ENCODE data around the gene RSU1. TPM values are rescaled to one million over a fixed set of nuclear protein-coding genes. Genes with fewer than 3 reads are reported as not detected.
A peak's percentile ranks its signal among the peaks of the same experiment; 100 is the strongest.

RSU1 gene
- total RNA-seq, 1 experiment from 2014 or later: 54.4 TPM

GRCh38 chr10:16662923-16663322, 154.3 kb downstream of the RSU1 start:
- Mint-ChIP-seq H3K27me3 (ENCODE audit: insufficient read depth, unreplicated experiment) (no peaks in the 10 kb centered on the region), H3K4me1 (ENCODE audit: insufficient read depth, unreplicated experiment) (no peaks in the 10 kb centered on the region), H3K36me3 (ENCODE audit: insufficient read depth, unreplicated experiment) (peaks cover 1% of the 10 kb centered on the region), H3K9me3 (ENCODE audit: unreplicated experiment) (no peaks in the 10 kb centered on the region), H3K27ac (ENCODE audit: low read depth, unreplicated experiment) (no peak overlapping the region), H3K4me3 (ENCODE audit: unreplicated experiment) (no peak overlapping the region)
- ChIA-PET POLR2A (no interaction called here), CTCF (interaction anchor here (0.7 kb wide), 2 partner anchors 252 to 672 kb away, joined by 3 to 4 read pairs; no protein-coding TSS in a partner anchor)
- BruUV-seq (replicated peaks): no TSS peak
- TF ChIP-seq, protein P1, sequence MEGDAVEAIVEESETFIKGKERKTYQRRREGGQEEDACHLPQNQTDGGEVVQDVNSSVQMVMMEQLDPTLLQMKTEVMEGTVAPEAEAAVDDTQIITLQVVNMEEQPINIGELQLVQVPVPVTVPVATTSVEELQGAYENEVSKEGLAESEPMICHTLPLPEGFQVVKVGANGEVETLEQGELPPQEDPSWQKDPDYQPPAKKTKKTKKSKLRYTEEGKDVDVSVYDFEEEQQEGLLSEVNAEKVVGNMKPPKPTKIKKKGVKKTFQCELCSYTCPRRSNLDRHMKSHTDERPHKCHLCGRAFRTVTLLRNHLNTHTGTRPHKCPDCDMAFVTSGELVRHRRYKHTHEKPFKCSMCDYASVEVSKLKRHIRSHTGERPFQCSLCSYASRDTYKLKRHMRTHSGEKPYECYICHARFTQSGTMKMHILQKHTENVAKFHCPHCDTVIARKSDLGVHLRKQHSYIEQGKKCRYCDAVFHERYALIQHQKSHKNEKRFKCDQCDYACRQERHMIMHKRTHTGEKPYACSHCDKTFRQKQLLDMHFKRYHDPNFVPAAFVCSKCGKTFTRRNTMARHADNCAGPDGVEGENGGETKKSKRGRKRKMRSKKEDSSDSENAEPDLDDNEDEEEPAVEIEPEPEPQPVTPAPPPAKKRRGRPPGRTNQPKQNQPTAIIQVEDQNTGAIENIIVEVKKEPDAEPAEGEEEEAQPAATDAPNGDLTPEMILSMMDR (IDR thresholded peaks at IDR 0.05; ENCODE audit: unreplicated experiment): no peak
- DNase-seq (ENCODE audit: unreplicated experiment): no peak
- intact Hi-C loops (cut with micrococcal nuclease): no loop called here

DNA sequence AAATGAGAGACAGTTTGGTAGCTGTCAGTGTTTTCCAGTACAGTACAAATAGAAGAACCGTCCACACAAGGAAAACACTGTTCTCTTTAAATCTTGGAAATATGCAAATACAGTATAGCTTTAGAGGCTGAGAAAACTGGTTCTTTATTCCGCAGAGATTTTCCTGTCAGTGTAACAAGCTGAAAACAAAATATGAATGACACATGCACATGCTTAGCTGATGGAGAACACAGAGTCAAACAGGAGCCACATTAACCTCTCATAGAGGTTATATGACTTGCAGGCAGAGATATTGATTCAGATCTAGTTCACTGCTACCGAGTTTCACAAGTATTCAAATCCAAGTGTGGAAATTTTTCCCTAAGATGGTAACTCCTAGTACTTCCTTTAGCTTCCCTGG, 160.3 kb downstream of the RSU1 start:
- peaks cover 4% of the 10 kb centered on the region for H3K4me1 Mint-ChIP-seq (ENCODE audit: insufficient read depth, unreplicated experiment)

GRCh38 chr10:16653224-16653623, 164.0 kb downstream of the RSU1 start:
- Mint-ChIP-seq H3K4me3 (ENCODE audit: unreplicated experiment) (no peak overlapping the region), H3K27ac (ENCODE audit: low read depth, unreplicated experiment) (no peak overlapping the region), H3K36me3 (ENCODE audit: insufficient read depth, unreplicated experiment) (no peaks in the 10 kb centered on the region), H3K27me3 (ENCODE audit: insufficient read depth, unreplicated experiment) (no peaks in the 10 kb centered on the region), H3K9me3 (ENCODE audit: unreplicated experiment) (no peaks in the 10 kb centered on the region), H3K4me1 (ENCODE audit: insufficient read depth, unreplicated experiment) (peaks cover 7% of the 10 kb centered on the region)
- ChIA-PET CTCF (interaction anchor here (0.6 to 0.8 kb wide), 2 partner anchors 337 to 756 kb away, joined by 3 to 4 read pairs; no protein-coding TSS in a partner anchor), POLR2A (no interaction called here)
- DNase-seq (ENCODE audit: unreplicated experiment): no peak
- TF ChIP-seq, protein P1 (IDR thresholded peaks at IDR 0.05; ENCODE audit: unreplicated experiment): no peak
- intact Hi-C loops (cut with micrococcal nuclease): no loop called here
- no TSS peak for BruUV-seq (replicated peaks)

More for the DNA sequence above, 160.3 kb downstream of the RSU1 start:
- H3K27me3 Mint-ChIP-seq (ENCODE audit: insufficient read depth, unreplicated experiment): no peaks in the 10 kb centered on the region
- ChIA-PET CTCF (interaction anchor here (0.6 kb wide), 1 partner anchor 127 kb away, joined by 3 read pairs; no protein-coding TSS in a partner anchor), POLR2A (no interaction called here)
- no peaks in the 10 kb centered on the region for H3K36me3 Mint-ChIP-seq (ENCODE audit: insufficient read depth, unreplicated experiment)
- no TSS peak for BruUV-seq (replicated peaks)
- intact Hi-C loops (cut with micrococcal nuclease): no loop called here
- H3K9me3 Mint-ChIP-seq (ENCODE audit: unreplicated experiment): no peaks in the 10 kb centered on the region
- no peak overlapping the region for H3K27ac Mint-ChIP-seq (ENCODE audit: low read depth, unreplicated experiment)
- TF ChIP-seq, protein P1 (IDR thresholded peaks at IDR 0.05; ENCODE audit: unreplicated experiment): no peak
- DNase-seq (ENCODE audit: unreplicated experiment): no peak
- no peak overlapping the region for H3K4me3 Mint-ChIP-seq (ENCODE audit: unreplicated experiment)

DNA sequence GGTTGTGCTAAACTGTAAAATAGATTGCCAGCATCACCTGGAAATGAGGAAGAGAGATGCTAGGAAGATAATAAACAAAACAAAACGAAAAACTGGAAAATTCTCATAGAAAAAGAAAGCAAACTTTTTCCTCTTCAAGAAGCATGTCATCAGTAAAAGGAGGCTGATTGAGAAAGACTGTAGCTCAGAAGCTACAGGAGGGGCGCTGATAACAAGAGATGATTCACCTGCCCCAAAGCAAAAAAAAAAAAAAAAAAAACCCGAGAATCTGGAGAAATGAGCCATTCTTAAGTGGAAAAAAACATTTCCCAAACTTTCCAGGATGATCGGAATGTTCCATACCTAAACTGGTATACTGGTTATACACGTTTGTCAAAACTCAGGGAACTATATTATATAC, 165.1 kb downstream of the RSU1 start:
- ChIA-PET CTCF (no interaction called here), POLR2A (no interaction called here)
- TF ChIP-seq, protein P1 (IDR thresholded peaks at IDR 0.05; ENCODE audit: unreplicated experiment): no peak
- H3K27ac Mint-ChIP-seq (ENCODE audit: low read depth, unreplicated experiment): peak overlapping the region; percentile 50
- DNase-seq (ENCODE audit: unreplicated experiment): peak; percentile 40
- no peak overlapping the region for H3K4me3 Mint-ChIP-seq (ENCODE audit: unreplicated experiment)
- H3K27me3 Mint-ChIP-seq (ENCODE audit: insufficient read depth, unreplicated experiment): no peaks in the 10 kb centered on the region
- no peaks in the 10 kb centered on the region for H3K9me3 Mint-ChIP-seq (ENCODE audit: unreplicated experiment)
- BruUV-seq (replicated peaks): no TSS peak
- H3K4me1 Mint-ChIP-seq (ENCODE audit: insufficient read depth, unreplicated experiment): peaks cover 7% of the 10 kb centered on the region
- intact Hi-C loops (cut with micrococcal nuclease): no loop called here
- H3K36me3 Mint-ChIP-seq (ENCODE audit: insufficient read depth, unreplicated experiment): no peaks in the 10 kb centered on the region
